ENCODE measurements around the gene FAM53C.

DNA sequence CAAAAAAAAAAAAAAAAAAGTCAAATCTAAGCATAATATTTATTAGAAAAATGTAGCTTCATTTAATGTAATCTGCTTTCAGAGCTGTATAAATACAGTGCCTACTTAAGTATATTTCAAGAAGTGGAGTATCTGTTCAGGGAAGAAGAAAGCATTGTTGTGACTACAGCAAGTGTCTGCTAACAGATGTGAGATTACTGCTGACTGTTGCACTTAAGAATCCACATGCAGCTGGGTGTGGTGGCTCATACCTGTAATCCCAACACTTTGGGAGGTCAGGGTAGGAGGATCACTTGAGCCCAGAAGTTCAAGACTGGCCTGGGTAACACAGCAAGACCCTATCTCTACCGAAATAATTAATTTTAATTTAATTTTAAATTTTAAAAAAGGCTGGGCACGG is 33.4 kb downstream of the FAM53C start:
- TF ChIP-seq, protein P1, sequence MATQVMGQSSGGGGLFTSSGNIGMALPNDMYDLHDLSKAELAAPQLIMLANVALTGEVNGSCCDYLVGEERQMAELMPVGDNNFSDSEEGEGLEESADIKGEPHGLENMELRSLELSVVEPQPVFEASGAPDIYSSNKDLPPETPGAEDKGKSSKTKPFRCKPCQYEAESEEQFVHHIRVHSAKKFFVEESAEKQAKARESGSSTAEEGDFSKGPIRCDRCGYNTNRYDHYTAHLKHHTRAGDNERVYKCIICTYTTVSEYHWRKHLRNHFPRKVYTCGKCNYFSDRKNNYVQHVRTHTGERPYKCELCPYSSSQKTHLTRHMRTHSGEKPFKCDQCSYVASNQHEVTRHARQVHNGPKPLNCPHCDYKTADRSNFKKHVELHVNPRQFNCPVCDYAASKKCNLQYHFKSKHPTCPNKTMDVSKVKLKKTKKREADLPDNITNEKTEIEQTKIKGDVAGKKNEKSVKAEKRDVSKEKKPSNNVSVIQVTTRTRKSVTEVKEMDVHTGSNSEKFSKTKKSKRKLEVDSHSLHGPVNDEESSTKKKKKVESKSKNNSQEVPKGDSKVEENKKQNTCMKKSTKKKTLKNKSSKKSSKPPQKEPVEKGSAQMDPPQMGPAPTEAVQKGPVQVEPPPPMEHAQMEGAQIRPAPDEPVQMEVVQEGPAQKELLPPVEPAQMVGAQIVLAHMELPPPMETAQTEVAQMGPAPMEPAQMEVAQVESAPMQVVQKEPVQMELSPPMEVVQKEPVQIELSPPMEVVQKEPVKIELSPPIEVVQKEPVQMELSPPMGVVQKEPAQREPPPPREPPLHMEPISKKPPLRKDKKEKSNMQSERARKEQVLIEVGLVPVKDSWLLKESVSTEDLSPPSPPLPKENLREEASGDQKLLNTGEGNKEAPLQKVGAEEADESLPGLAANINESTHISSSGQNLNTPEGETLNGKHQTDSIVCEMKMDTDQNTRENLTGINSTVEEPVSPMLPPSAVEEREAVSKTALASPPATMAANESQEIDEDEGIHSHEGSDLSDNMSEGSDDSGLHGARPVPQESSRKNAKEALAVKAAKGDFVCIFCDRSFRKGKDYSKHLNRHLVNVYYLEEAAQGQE (IDR thresholded peaks at IDR 0.05; ENCODE audit: low read depth) = no peak
- TF ChIP-seq EGR1 (IDR thresholded peaks at IDR 0.05) (no peak), EP300 (IDR thresholded peaks at IDR 0.05; ENCODE audit: borderline replicate concordance) (no peak)
